ENCODE results near the gene STAT5A. TPM values are rescaled to one million over a fixed set of nuclear protein-coding genes. Genes with fewer than 3 reads are reported as not detected.
A peak's percentile ranks its signal among the peaks of the same experiment; 100 is the strongest.

STAT5A gene
- total RNA-seq, 1 experiment from 2014 or later: 2.4 TPM

DNA sequence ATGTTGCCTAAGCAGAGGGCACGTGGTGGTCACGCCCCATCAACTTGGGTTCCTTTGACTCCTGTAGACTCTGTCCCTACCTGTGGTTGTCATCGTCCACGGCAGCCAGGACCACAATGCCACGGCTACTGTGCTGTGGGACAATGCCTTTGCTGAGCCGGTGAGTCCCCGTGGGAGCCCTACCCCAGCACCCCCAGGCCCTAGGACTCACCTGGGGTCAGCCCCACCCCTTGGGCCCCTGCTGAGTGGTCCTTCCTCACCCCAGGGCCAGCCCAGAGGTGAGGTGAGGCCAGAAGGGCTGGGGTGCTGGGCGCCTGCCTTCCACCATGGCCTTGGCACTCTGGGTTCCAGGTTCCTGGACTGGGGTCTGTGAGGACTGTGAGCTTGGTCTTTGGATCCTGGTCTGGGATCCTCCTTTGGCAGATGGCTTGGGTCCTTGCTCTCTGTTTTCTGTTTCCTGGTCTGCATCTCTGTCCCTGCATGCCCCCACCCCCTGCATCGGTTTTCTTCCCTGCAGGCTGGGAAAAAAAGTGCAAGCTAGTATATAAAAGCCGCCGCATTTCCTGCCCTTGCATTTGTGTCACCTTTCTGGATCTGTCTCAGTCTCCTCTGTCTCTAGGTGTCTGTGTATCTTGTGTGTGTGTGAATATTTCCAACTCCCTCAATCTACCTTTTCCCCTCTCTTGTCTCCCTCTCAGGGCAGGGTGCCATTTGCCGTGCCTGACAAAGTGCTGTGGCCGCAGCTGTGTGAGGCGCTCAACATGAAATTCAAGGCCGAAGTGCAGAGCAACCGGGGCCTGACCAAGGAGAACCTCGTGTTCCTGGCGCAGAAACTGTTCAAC is 17.5 kb downstream of the STAT5A start:
- no peaks in the 10 kb centered on the region for H3K27me3 Mint-ChIP-seq (ENCODE audit: insufficient read depth, unreplicated experiment)
- H3K4me3 Mint-ChIP-seq (ENCODE audit: unreplicated experiment): no peak overlapping the region
- intact Hi-C loops (cut with micrococcal nuclease; ENCODE audit: unreplicated experiment): no loop called here
- TF ChIP-seq, protein P1, sequence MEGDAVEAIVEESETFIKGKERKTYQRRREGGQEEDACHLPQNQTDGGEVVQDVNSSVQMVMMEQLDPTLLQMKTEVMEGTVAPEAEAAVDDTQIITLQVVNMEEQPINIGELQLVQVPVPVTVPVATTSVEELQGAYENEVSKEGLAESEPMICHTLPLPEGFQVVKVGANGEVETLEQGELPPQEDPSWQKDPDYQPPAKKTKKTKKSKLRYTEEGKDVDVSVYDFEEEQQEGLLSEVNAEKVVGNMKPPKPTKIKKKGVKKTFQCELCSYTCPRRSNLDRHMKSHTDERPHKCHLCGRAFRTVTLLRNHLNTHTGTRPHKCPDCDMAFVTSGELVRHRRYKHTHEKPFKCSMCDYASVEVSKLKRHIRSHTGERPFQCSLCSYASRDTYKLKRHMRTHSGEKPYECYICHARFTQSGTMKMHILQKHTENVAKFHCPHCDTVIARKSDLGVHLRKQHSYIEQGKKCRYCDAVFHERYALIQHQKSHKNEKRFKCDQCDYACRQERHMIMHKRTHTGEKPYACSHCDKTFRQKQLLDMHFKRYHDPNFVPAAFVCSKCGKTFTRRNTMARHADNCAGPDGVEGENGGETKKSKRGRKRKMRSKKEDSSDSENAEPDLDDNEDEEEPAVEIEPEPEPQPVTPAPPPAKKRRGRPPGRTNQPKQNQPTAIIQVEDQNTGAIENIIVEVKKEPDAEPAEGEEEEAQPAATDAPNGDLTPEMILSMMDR (IDR thresholded peaks at IDR 0.05; ENCODE audit: insufficient read depth in 1 of 2, low read depth in 1 of 2, low read length in 1 of 2, severe bottlenecking in 1 of 2, unreplicated experiment in 1 of 2): peak in 1 of 2 experiments; percentile 7
- H3K9me3 Mint-ChIP-seq (ENCODE audit: unreplicated experiment): no peaks in the 10 kb centered on the region
- no peaks in the 10 kb centered on the region for H3K36me3 ChIP-seq (ENCODE audit: control insufficient read depth, insufficient read depth, low read length)
- DNase-seq: no peak
- H3K4me1 ChIP-seq: no peaks in the 10 kb centered on the region
- no peaks in the 10 kb centered on the region for H3K27me3 ChIP-seq (replicated peaks; ENCODE audit: control insufficient read depth, insufficient read depth, low read length)
- H3K36me3 Mint-ChIP-seq (ENCODE audit: insufficient read depth, unreplicated experiment): peaks cover 27% of the 10 kb centered on the region
- BruUV-seq (replicated peaks): no TSS peak
- H3K27ac Mint-ChIP-seq (ENCODE audit: unreplicated experiment): no peak overlapping the region
- no peaks in the 10 kb centered on the region for H3K4me1 Mint-ChIP-seq (ENCODE audit: low read depth, unreplicated experiment)
- POLR2A ChIA-PET: no interaction called here
- H3K9me3 ChIP-seq: no peaks in the 10 kb centered on the region
- CTCF ChIA-PET: interaction anchor here (0.6 to 0.9 kb wide), 2 partner anchors 9 to 55 kb away, joined by 3 to 10 read pairs; no protein-coding TSS in a partner anchor
- H3K4me3 ChIP-seq (ENCODE audit: low read depth, low read length): no peak overlapping the region

DNA sequence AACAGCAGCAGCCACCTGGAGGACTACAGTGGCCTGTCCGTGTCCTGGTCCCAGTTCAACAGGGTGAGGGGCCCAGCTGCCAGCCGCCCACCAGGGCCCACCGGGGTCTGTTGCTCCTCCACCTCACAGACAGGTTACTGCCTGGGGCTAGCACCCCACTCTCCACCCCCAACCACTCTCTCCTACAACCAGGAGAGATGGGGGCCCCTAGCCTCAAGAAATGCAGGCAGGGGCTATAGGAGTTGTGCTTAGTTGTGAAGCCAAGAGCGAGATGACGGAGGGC is 18.0 kb downstream of the STAT5A start:
- BruUV-seq (replicated peaks): no TSS peak
- peaks cover 31% of the 10 kb centered on the region for H3K36me3 Mint-ChIP-seq (ENCODE audit: insufficient read depth, unreplicated experiment)
- Histone ChIP-seq H3K4me3 (ENCODE audit: low read depth, low read length) (no peak overlapping the region), H3K4me1 (peaks cover 1% of the 10 kb centered on the region), H3K27me3 (replicated peaks; ENCODE audit: control insufficient read depth, insufficient read depth, low read length) (no peaks in the 10 kb centered on the region), H3K9me3 (no peaks in the 10 kb centered on the region), H3K36me3 (ENCODE audit: control insufficient read depth, insufficient read depth, low read length) (no peaks in the 10 kb centered on the region)
- intact Hi-C loops (cut with micrococcal nuclease; ENCODE audit: unreplicated experiment): no loop called here
- H3K4me1 Mint-ChIP-seq (ENCODE audit: low read depth, unreplicated experiment): peaks cover under 1% of the 10 kb centered on the region
- no peaks in the 10 kb centered on the region for H3K9me3 Mint-ChIP-seq (ENCODE audit: unreplicated experiment)
- H3K27me3 Mint-ChIP-seq (ENCODE audit: insufficient read depth, unreplicated experiment): no peaks in the 10 kb centered on the region
- no peak overlapping the region for H3K4me3 Mint-ChIP-seq (ENCODE audit: unreplicated experiment)
- POLR2A ChIA-PET: no interaction called here
- CTCF ChIA-PET: interaction anchor here (0.6 to 0.9 kb wide), 2 partner anchors 8 to 56 kb away, joined by 3 to 10 read pairs; no protein-coding TSS in a partner anchor
- TF ChIP-seq, protein P1 (IDR thresholded peaks at IDR 0.05; ENCODE audit: insufficient read depth in 1 of 2, low read depth in 1 of 2, low read length in 1 of 2, severe bottlenecking in 1 of 2, unreplicated experiment in 1 of 2): no peak
- no peak overlapping the region for H3K27ac Mint-ChIP-seq (ENCODE audit: unreplicated experiment)
- DNase-seq: no peak

DNA sequence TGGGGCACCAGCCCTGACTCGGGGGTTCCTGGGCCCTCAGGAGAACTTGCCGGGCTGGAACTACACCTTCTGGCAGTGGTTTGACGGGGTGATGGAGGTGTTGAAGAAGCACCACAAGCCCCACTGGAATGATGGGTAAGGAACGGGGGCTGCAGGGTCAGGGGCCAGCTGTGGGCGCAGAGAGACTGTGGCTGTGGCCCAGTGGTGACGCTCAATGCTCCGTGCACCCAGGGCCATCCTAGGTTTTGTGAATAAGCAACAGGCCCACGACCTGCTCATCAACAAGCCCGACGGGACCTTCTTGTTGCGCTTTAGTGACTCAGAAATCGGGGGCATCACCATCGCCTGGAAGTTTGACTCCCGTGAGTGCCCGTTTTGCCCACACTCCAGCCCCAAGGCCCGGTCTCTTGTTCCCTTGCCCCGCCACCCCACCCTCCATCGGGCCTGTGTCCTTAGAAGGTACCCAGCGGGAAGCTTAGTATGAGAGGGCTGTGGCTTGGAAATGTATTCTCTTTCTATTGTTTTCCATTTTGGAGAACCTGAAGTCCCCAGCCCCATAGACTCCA is 19.1 kb downstream of the STAT5A start:
- Histone ChIP-seq H3K4me1 (peaks cover 11% of the 10 kb centered on the region), H3K27me3 (replicated peaks; ENCODE audit: control insufficient read depth, insufficient read depth, low read length) (no peaks in the 10 kb centered on the region), H3K9me3 (no peaks in the 10 kb centered on the region), H3K4me3 (ENCODE audit: low read depth, low read length) (no peak overlapping the region), H3K36me3 (ENCODE audit: control insufficient read depth, insufficient read depth, low read length) (no peaks in the 10 kb centered on the region)
- intact Hi-C loops (cut with micrococcal nuclease; ENCODE audit: unreplicated experiment): no loop called here
- no peak for DNase-seq
- Mint-ChIP-seq H3K27ac (ENCODE audit: unreplicated experiment) (no peak overlapping the region), H3K27me3 (ENCODE audit: insufficient read depth, unreplicated experiment) (no peaks in the 10 kb centered on the region), H3K4me1 (ENCODE audit: low read depth, unreplicated experiment) (peaks cover 7% of the 10 kb centered on the region), H3K4me3 (ENCODE audit: unreplicated experiment) (no peak overlapping the region), H3K36me3 (ENCODE audit: insufficient read depth, unreplicated experiment) (peaks cover 36% of the 10 kb centered on the region), H3K9me3 (ENCODE audit: unreplicated experiment) (no peaks in the 10 kb centered on the region)
- ChIA-PET POLR2A (no interaction called here), CTCF (no interaction called here)
- no TSS peak for BruUV-seq (replicated peaks)
- TF ChIP-seq, protein P1 (IDR thresholded peaks at IDR 0.05; ENCODE audit: insufficient read depth in 1 of 2, low read depth in 1 of 2, low read length in 1 of 2, severe bottlenecking in 1 of 2, unreplicated experiment in 1 of 2): no peak

Data from Caco-2 (cell line).